Measurements from ENCODE around the gene GTF3C4. TPM values are rescaled to one million over a fixed set of nuclear protein-coding genes. Genes with fewer than 3 reads are reported as not detected.

Gene GTF3C4
- total and polyA plus RNA-seq, 2 experiments from 2014 or later, result 9.5 to 39.6 TPM

GRCh38 chr9:132651259-132651658 lies 19.0 kb upstream of the GTF3C4 start:
- Histone ChIP-seq H3F3A (replicated peaks; ENCODE audit: low read depth) (no peaks in the 10 kb centered on the region), H3K9me2 (ENCODE audit: insufficient read depth) (no peaks in the 10 kb centered on the region), H3K27ac (ENCODE audit: low read depth) (no peak overlapping the region), H3K4me2 (no peak overlapping the region), H3K27me3 (ENCODE audit: insufficient read depth) (no peaks in the 10 kb centered on the region), H3K36me3 (ENCODE audit: insufficient read depth) (peaks cover 32% of the 10 kb centered on the region), H2AFZ (no peak overlapping the region), H3K79me2 (replicated peaks; ENCODE audit: insufficient read depth) (peaks cover 13% of the 10 kb centered on the region), H3K4me3 (no peak overlapping the region), H4K20me1 (replicated peaks; ENCODE audit: insufficient read depth) (peaks cover 8% of the 10 kb centered on the region), H3K4me1 (ENCODE audit: insufficient read depth) (no peaks in the 10 kb centered on the region)
- Mint-ChIP-seq H3K27ac (no peak overlapping the region), H3K4me3 (no peak overlapping the region), H3K36me3 (ENCODE audit: low read depth) (peaks cover 61% of the 10 kb centered on the region), H3K27me3 (ENCODE audit: insufficient read depth, low read depth, poor library complexity) (no peaks in the 10 kb centered on the region), H3K9me3 (no peaks in the 10 kb centered on the region), H3K4me1 (no peaks in the 10 kb centered on the region)
- no peak for ATAC-seq
- TF ChIP-seq EZH2 (IDR thresholded peaks at IDR 0.05; ENCODE audit: low read depth, unreplicated experiment) (no peak), CTCF (conservative IDR thresholded peaks at IDR 0.05; ENCODE audit: low read depth in 2 of 2) (peak; percentile 45 to 47; a peak in 3 of 4 replicates), STAT1 (IDR thresholded peaks at IDR 0.05; ENCODE audit: unreplicated experiment) (no peak)
- no peak for DNase-seq (ENCODE audit: low spot score)

GRCh38 chr9:132656299-132656698 lies 14.0 kb upstream of the GTF3C4 start:
- peaks cover 29% of the 10 kb centered on the region for H3K79me2 ChIP-seq (replicated peaks; ENCODE audit: insufficient read depth)
- H3K27me3 ChIP-seq (ENCODE audit: insufficient read depth), result no peaks in the 10 kb centered on the region
- H3K27ac ChIP-seq (ENCODE audit: low read depth), result no peak overlapping the region
- H3K4me1 Mint-ChIP-seq, result no peaks in the 10 kb centered on the region
- ATAC-seq (no peak), DNase-seq (ENCODE audit: low spot score) (no peak)
- peaks cover 53% of the 10 kb centered on the region for H3K36me3 Mint-ChIP-seq (ENCODE audit: low read depth)
- no peaks in the 10 kb centered on the region for H4K20me1 ChIP-seq (replicated peaks; ENCODE audit: insufficient read depth)
- H3K4me3 ChIP-seq, result no peak overlapping the region
- no peak overlapping the region for H3K27ac Mint-ChIP-seq
- no peaks in the 10 kb centered on the region for H3K27me3 Mint-ChIP-seq (ENCODE audit: insufficient read depth, low read depth, poor library complexity)
- TF ChIP-seq ZNF114 (CRISPR knock-in tag; IDR thresholded peaks at IDR 0.05) (no peak), EZH2phosphoT487 (IDR thresholded peaks at IDR 0.05; ENCODE audit: unreplicated experiment) (no peak), ZNF462 (CRISPR knock-in tag; IDR thresholded peaks at IDR 0.05) (no peak), ETS1 (IDR thresholded peaks at IDR 0.05) (no peak), EZH2 (IDR thresholded peaks at IDR 0.05; ENCODE audit: low read depth, unreplicated experiment) (no peak), REST (IDR thresholded peaks at IDR 0.05; ENCODE audit: unreplicated experiment) (no peak), NANOG (IDR thresholded peaks at IDR 0.05; ENCODE audit: borderline replicate concordance) (no peak), ZNF331 (CRISPR knock-in tag; IDR thresholded peaks at IDR 0.05; ENCODE audit: low read depth) (no peak)
- no peaks in the 10 kb centered on the region for H3K4me1 ChIP-seq (ENCODE audit: insufficient read depth)
- H3K4me3 Mint-ChIP-seq, result no peak overlapping the region
- H3K4me2 ChIP-seq, result no peak overlapping the region
- H3K9me2 ChIP-seq (ENCODE audit: insufficient read depth), result no peaks in the 10 kb centered on the region
- H3K36me3 ChIP-seq (ENCODE audit: insufficient read depth), result 0 out of 2 replicates have a peak, but pooled peaks cover 12% of the 10 kb centered on the region
- no peaks in the 10 kb centered on the region for H3F3A ChIP-seq (replicated peaks; ENCODE audit: low read depth)
- no peaks in the 10 kb centered on the region for H3K9me3 Mint-ChIP-seq
- H2AFZ ChIP-seq, result no peak overlapping the region

All from GM23338 (cell line).